Lower lobe of right lung (tissue), 2 donors: ENCODE results near the gene RPS14. TPM values are rescaled to one million over a fixed set of nuclear protein-coding genes. Genes with fewer than 3 reads are reported as not detected.
A peak's percentile ranks its signal among the peaks of the same experiment; 100 is the strongest.

Source experiments
- ATAC-seq, 2 donors: fragments of 200-7000 bp; cut with Tn5 transposase; one replicate each; pipeline ENCODE4 v1.9.1; 2020 to 2022; ENCODE audit warnings: mild to moderate bottlenecking in 2 of 2, moderate library complexity in 2 of 2
- DNase-seq: peaks from one replicate; pipeline ENCODE4 v3.0.0-alpha.2; 2020
- H3K27ac ChIP-seq: fragments of 200-600 bp; one replicate; pipeline ENCODE4 v1.8.0; 2022
- H3K27me3 ChIP-seq: fragments of 200-600 bp; one replicate; pipeline ENCODE4 v1.8.0; 2022; ENCODE audit warnings: low read depth
- H3K36me3 ChIP-seq: fragments of 200-600 bp; one replicate; pipeline ENCODE4 v1.8.0; 2022; ENCODE audit warnings: mild to moderate bottlenecking
- H3K4me1 ChIP-seq: fragments of 200-600 bp; one replicate; pipeline ENCODE4 v1.8.0; 2022
- H3K4me3 ChIP-seq: fragments of 200-600 bp; one replicate; pipeline ENCODE4 v1.8.0; 2022; ENCODE audit warnings: mild to moderate bottlenecking
- H3K9me3 ChIP-seq: fragments of 200-600 bp; one replicate; pipeline ENCODE4 v1.8.0; 2022
- CTCF ChIP-seq: fragments of 200-600 bp; IDR thresholded peaks from one replicate; pipeline ENCODE4 v1.8.0; 2022; ENCODE audit warnings: antibody characterized with exemption, mild to moderate bottlenecking
- intact Hi-C: fragments of 100-400 bp; cut with DNase I; formaldehyde crosslinking; loops from one replicate; pipeline ENCODE4 v1.11.0; 2022
- total RNA-seq: library from RNA; stranded (reverse); fragmentation: NEBNext Ultra II Directional; extraction: Animal tissue kit (Norgen Biotek cat#: 25700); gene quantifications from one replicate; pipeline ENCODE4 v1.2.1, GENCODE V29; 2021
- donor health status: DM: no; HTN: yes; CAD: no; lungs with severe emphysema.

RPS14 gene
- total RNA-seq, 1 donor from 2014 or later: 1,651 TPM

GRCh38 chr5:150442699-150443080 is 6.8 kb downstream of the RPS14 start:
- no peak for TF ChIP-seq CTCF
- no peak for DNase-seq
- H3K4me1 ChIP-seq: peaks cover 11% of the 10 kb centered on the region
- no peaks in the 10 kb centered on the region for H3K9me3 ChIP-seq
- no peak overlapping the region for H3K27ac ChIP-seq
- intact Hi-C loops: no loop called here
- peaks cover 54% of the 10 kb centered on the region for H3K36me3 ChIP-seq
- no peaks in the 10 kb centered on the region for H3K27me3 ChIP-seq
- H3K4me3 ChIP-seq: no peak overlapping the region
- no peak for ATAC-seq

GRCh38 chr5:150441813-150442698 is 7.5 kb downstream of the RPS14 start:
- H3K9me3 ChIP-seq: no peaks in the 10 kb centered on the region
- H3K27me3 ChIP-seq: no peaks in the 10 kb centered on the region
- intact Hi-C loops: no loop called here
- no peak for DNase-seq
- H3K4me1 ChIP-seq: peaks cover 7% of the 10 kb centered on the region
- no peak overlapping the region for H3K4me3 ChIP-seq
- no peak for TF ChIP-seq CTCF
- ATAC-seq: peak in 1 of 2 donors; percentile 13
- no peak overlapping the region for H3K27ac ChIP-seq
- peaks cover 48% of the 10 kb centered on the region for H3K36me3 ChIP-seq

GRCh38 chr5:150440948-150441812 is 8.4 kb downstream of the RPS14 start:
- intact Hi-C loops: no loop called here

GRCh38 chr5:150438873-150439546 is 10.5 kb downstream of the RPS14 start:
- peak; percentile 56 for TF ChIP-seq CTCF
- Histone ChIP-seq H3K9me3 (no peaks in the 10 kb centered on the region), H3K36me3 (peaks cover 18% of the 10 kb centered on the region), H3K4me1 (peaks cover 5% of the 10 kb centered on the region), H3K27me3 (no peaks in the 10 kb centered on the region), H3K4me3 (no peak overlapping the region), H3K27ac (no peak overlapping the region)
- intact Hi-C loops: no loop called here
- ATAC-seq (no peak), DNase-seq (no peak)

More at GRCh38 chr5:150440948-150441812, 8.4 kb downstream of the RPS14 start:
- no peaks in the 10 kb centered on the region for H3K27me3 ChIP-seq
- H3K36me3 ChIP-seq: peaks cover 39% of the 10 kb centered on the region
- ATAC-seq (no peak), DNase-seq (no peak)
- H3K27ac ChIP-seq: no peak overlapping the region
- no peak for TF ChIP-seq CTCF
- peaks cover 4% of the 10 kb centered on the region for H3K4me1 ChIP-seq
- no peaks in the 10 kb centered on the region for H3K9me3 ChIP-seq
- H3K4me3 ChIP-seq: no peak overlapping the region

GRCh38 chr5:150436141-150436680 is 13.3 kb downstream of the RPS14 start:
- no peaks in the 10 kb centered on the region for H3K36me3 ChIP-seq
- no peaks in the 10 kb centered on the region for H3K9me3 ChIP-seq
- intact Hi-C loops: no loop called here
- no peaks in the 10 kb centered on the region for H3K27me3 ChIP-seq
- ATAC-seq (peak; percentile 95 to 96), DNase-seq (peak; percentile 93)
- no peak overlapping the region for H3K27ac ChIP-seq
- peaks cover 5% of the 10 kb centered on the region for H3K4me1 ChIP-seq
- peak; percentile 91 for TF ChIP-seq CTCF
- H3K4me3 ChIP-seq: no peak overlapping the region
